GM19193 (cell line): ENCODE results near the gene PRR11.
A peak's percentile ranks its signal among the peaks of the same experiment; 100 is the strongest.

Source experiments
- POLR2A ChIP-seq: IDR thresholded peaks from 4 replicates; pipeline ENCODE4 v1.6.1; 2011; ENCODE audit not compliant: insufficient read depth, insufficient read length; ENCODE audit errors: extremely low read depth

PRR11 gene

DNA sequence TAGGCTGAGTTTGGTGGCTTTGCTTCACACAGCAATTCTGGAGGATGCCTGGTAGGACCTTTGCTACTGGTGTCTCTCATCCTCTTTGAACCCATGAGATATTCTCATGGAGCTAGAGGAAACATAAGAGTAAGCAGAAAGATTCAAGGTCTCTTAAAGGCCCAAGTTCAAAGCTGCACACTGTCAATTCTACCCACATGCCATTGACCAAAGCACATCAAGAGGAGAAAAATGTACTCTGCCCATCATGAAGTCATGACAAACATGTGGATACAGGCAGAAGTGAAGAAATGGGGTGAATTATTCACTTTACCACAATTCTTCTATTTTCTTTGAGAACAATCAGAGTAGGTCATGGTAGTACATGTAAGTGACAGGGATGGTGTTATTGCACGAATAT lies 13.7 kb upstream of the PRR11 start:
- no peak for TF ChIP-seq POLR2A

GRCh38 chr17:59145571-59146096 lies 9.9 kb upstream of the PRR11 start:
- no peak for TF ChIP-seq POLR2A

- TF ChIP-seq POLR2A: no peak
Observed at GRCh38 chr17:59149051-59149450, 6.5 kb upstream of the PRR11 start.

DNA sequence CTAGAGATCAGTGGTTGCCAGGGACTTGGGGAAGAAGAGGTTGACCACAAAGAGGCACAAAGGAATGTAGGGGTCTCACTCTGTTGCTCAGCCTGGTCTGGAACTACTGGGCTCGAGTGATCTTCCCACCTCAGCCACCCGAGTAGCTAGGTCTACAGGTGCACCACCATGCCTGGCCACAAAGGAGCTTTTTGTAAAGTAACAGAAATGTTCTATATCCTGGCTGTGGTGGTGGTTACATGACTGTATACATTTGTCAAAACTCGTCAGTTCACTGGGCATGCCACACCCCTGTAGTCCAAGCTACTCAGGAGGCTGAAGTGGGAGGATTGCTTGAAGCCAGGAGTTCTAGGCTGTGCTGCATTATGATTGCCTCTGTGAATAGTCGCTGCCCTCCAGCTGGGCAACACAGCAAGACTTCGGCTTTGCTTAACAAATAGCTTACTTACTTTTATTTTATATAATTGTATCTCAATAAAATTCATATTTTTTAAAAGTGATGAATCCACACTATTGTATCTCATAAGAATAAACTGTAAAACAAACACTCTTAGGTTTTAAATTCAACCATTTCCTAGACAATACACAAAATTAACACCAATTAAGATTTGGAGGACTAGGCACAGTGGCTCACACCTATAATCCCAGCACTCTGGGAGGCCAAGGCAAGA lies 5.6 kb upstream of the PRR11 start:
- no peak for TF ChIP-seq POLR2A

- TF ChIP-seq POLR2A: no peak
Observed at GRCh38 chr17:59151006-59151405, 4.5 kb upstream of the PRR11 start.

DNA sequence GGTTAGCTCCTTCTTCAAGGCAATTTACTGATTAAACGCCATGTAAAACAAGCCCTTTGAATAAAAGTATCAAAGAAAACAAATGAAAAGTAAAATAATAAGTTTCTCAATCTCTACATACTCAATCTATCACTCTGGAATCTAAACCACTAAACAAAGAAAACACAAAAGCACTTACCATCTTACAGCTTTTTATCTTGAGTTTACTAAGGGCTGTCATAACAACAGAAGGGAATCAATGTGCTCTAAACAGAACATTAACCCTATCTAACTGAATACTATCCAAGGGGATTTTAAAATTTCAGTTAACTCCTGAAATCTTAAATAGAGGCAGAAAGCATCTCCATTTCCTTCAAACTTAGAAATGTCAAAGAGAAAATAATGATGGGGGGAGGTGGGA lies 4.0 kb upstream of the PRR11 start:
- no peak for TF ChIP-seq POLR2A

- TF ChIP-seq POLR2A: no peak
Observed at GRCh38 chr17:59152925-59153324, 2.6 kb upstream of the PRR11 start.

- no peak for TF ChIP-seq POLR2A
Observed at GRCh38 chr17:59154292-59154720, 1.2 kb upstream of the PRR11 start.

- peak; percentile 69 for TF ChIP-seq POLR2A
Observed at GRCh38 chr17:59154721-59155438, 666 bp upstream of the PRR11 start, which contains the start of gene SKA2. SKA2 (minus strand) TSS chr17:59155186; CDS start chr17:59155163, 23 bp downstream.

DNA sequence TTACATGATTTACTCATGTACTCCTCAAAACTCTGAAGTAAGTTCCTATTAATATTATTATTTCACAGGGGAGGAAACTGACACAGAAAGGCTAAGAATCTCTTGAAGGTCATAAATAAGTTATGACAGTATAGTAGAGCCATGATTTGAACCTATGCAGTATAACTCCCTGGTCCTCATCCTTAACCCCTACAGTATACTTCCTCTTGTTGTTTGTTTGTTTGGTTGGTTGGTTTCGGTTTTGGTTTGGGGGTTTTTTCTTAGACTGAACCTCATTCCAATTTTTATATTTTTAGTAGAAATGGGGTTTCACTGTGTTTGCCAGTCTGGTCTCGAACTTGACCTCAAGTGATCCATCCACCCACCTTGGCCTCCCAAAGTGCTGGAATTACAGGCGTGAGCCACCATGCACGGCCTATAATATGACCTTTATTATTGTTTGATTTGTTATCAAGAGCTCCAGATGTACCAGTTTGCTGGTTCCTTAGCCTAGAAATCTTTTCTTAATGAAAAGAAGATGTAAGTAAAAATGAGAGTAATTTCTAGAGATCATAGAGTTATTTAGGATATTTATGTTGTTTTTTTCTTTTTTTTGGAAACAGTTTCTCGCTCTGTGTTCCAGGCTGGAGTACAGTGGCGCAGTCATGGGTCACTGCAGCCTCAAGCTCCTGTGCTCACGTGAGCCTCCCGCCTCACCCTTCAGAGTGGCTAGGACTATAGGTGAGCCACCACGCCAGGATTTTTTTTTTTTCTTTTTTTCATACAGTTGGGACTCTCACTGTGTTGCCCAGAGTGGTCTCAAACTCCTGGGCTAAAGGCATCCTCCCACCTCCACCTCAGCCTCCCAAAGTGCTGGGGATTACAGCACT lies 4.8 kb downstream of the PRR11 start:
- TF ChIP-seq POLR2A: no peak

GRCh38 chr17:59161477-59161876 lies 5.9 kb downstream of the PRR11 start:
- TF ChIP-seq POLR2A: no peak

DNA sequence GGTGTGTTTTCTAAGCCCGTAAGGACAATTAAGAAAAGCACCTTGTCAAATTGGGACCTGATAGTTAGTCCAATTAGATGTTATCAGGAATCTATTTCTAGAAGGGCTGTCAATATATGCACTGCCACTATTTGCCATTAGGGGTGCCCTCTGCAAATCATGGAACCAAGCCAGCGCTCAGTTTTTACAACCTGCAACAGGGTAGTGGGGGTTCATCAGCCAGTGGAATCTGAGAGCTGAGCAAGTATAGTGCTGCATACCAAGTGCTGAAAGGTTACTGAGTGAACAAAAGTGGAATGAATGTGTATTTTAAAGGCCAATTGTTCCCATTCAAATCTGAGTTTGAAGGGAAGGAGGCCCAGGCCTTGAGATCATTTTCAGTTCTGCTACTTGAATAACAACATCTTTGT lies 10.4 kb downstream of the PRR11 start:
- no peak for TF ChIP-seq POLR2A

GRCh38 chr17:59167571-59168001 lies 12.0 kb downstream of the PRR11 start:
- no peak for TF ChIP-seq POLR2A

GRCh38 chr17:59172436-59173004 lies 17.0 kb downstream of the PRR11 start:
- TF ChIP-seq POLR2A: no peak

DNA sequence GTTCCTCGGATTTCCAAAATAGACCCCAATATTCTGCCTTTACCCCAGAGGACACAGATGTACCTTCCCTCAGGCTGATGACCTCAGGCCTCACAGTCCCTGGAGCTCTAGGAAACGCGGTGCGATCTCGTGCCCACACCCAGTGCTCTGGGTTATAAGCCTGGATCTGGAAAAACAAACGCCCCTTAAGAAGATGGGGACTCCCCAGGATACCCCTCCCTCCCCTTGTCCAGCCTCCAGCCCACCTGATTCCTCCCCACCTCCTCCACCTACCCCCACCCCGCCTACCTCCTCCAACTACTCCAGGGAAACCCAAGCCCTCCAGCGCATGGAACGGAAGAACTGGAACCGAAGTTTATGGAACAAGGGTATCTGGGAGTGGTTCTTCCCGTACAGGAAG lies 19.1 kb downstream of the PRR11 start:
- no peak for TF ChIP-seq POLR2A

DNA sequence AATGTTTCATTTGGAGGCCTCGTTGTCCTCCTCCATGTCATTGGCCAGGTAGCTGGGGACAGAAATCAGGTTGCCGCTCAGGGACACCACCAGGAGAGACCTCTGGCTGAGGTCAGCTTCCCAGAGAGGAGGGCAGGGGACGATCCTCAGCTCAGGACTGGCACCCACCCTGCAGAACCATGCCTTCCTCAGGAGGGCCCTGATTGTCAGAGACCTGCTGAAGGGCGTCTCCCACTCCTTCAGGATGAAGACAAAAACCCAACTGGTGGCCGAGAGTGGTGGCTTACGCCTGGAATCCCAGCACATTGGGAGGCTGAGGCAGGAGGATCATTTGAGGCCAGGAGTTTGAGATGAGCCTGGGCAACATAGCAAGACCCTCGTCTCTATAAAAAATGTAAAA lies 19.5 kb downstream of the PRR11 start:
- TF ChIP-seq POLR2A: no peak
